Measurements from ENCODE around the gene FAR2. TPM values are rescaled to one million over a fixed set of nuclear protein-coding genes. Genes with fewer than 3 reads are reported as not detected.

The FAR2 gene
- total RNA-seq, 1 donor: 10.5 TPM

GRCh38 chr12:29230800-29231560, 81.9 kb downstream of the FAR2 start:
- Histone ChIP-seq H3K36me3 (ENCODE audit: insufficient read depth, low read length) (no peaks in the 10 kb centered on the region), H2AFZ (ENCODE audit: low read length) (no peak overlapping the region), H3K27me3 (ENCODE audit: insufficient read depth, low read length) (no peaks in the 10 kb centered on the region), H3K9me3 (ENCODE audit: low read depth, low read length) (no peaks in the 10 kb centered on the region), H3K27ac (ENCODE audit: low read depth, low read length) (no peak overlapping the region), H3K79me2 (ENCODE audit: insufficient read depth, low read length) (no peaks in the 10 kb centered on the region), H4K20me1 (ENCODE audit: insufficient read depth, low read length) (no peaks in the 10 kb centered on the region), H3K4me3 (ENCODE audit: insufficient read depth, low read length) (no peak overlapping the region), H3K4me1 (ENCODE audit: insufficient read depth, low read length) (peaks cover 6% of the 10 kb centered on the region), H3K4me2 (ENCODE audit: insufficient read depth, low read length) (no peak overlapping the region)
- TF ChIP-seq CTCF (IDR thresholded peaks at IDR 0.05; ENCODE audit: extremely low read depth, low read depth, low read length): no peak
- no peak for DNase-seq (ENCODE audit: insufficient read length, low spot score, missing footprints)

- Histone ChIP-seq H3K4me1 (ENCODE audit: insufficient read depth, low read length) (peaks cover 6% of the 10 kb centered on the region), H3K9me3 (ENCODE audit: low read depth, low read length) (no peaks in the 10 kb centered on the region), H3K4me2 (ENCODE audit: insufficient read depth, low read length) (no peak overlapping the region), H3K36me3 (ENCODE audit: insufficient read depth, low read length) (no peaks in the 10 kb centered on the region), H3K79me2 (ENCODE audit: insufficient read depth, low read length) (no peaks in the 10 kb centered on the region), H3K27me3 (ENCODE audit: insufficient read depth, low read length) (no peaks in the 10 kb centered on the region), H2AFZ (ENCODE audit: low read length) (no peak overlapping the region), H3K27ac (ENCODE audit: low read depth, low read length) (no peak overlapping the region), H4K20me1 (ENCODE audit: insufficient read depth, low read length) (no peaks in the 10 kb centered on the region), H3K4me3 (ENCODE audit: insufficient read depth, low read length) (no peak overlapping the region)
- DNase-seq (ENCODE audit: insufficient read length, low spot score, missing footprints): no peak
- no peak for TF ChIP-seq CTCF (IDR thresholded peaks at IDR 0.05; ENCODE audit: extremely low read depth, low read depth, low read length)
Measured at GRCh38 chr12:29232086-29232485, 83.0 kb downstream of the FAR2 start.

GRCh38 chr12:29234552-29234951, 85.5 kb downstream of the FAR2 start:
- Histone ChIP-seq H3K4me2 (ENCODE audit: insufficient read depth, low read length) (no peak overlapping the region), H3K4me1 (ENCODE audit: insufficient read depth, low read length) (peaks cover 8% of the 10 kb centered on the region), H3K9me3 (ENCODE audit: low read depth, low read length) (no peaks in the 10 kb centered on the region), H3K79me2 (ENCODE audit: insufficient read depth, low read length) (no peaks in the 10 kb centered on the region), H3K36me3 (ENCODE audit: insufficient read depth, low read length) (no peaks in the 10 kb centered on the region), H3K4me3 (ENCODE audit: insufficient read depth, low read length) (no peak overlapping the region), H4K20me1 (ENCODE audit: insufficient read depth, low read length) (no peaks in the 10 kb centered on the region), H2AFZ (ENCODE audit: low read length) (no peak overlapping the region), H3K27ac (ENCODE audit: low read depth, low read length) (no peak overlapping the region), H3K27me3 (ENCODE audit: insufficient read depth, low read length) (no peaks in the 10 kb centered on the region)
- DNase-seq (ENCODE audit: insufficient read length, low spot score, missing footprints): no peak
- no peak for TF ChIP-seq CTCF (IDR thresholded peaks at IDR 0.05; ENCODE audit: extremely low read depth, low read depth, low read length)

GRCh38 chr12:29234965-29235626, 86.0 kb downstream of the FAR2 start:
- H2AFZ ChIP-seq (ENCODE audit: low read length): no peak overlapping the region
- no peak overlapping the region for H3K4me2 ChIP-seq (ENCODE audit: insufficient read depth, low read length)
- H3K27me3 ChIP-seq (ENCODE audit: insufficient read depth, low read length): no peaks in the 10 kb centered on the region
- no peak overlapping the region for H3K4me3 ChIP-seq (ENCODE audit: insufficient read depth, low read length)
- no peaks in the 10 kb centered on the region for H3K79me2 ChIP-seq (ENCODE audit: insufficient read depth, low read length)
- peaks cover 8% of the 10 kb centered on the region for H3K4me1 ChIP-seq (ENCODE audit: insufficient read depth, low read length)
- H3K9me3 ChIP-seq (ENCODE audit: low read depth, low read length): no peaks in the 10 kb centered on the region
- H3K27ac ChIP-seq (ENCODE audit: low read depth, low read length): no peak overlapping the region
- no peaks in the 10 kb centered on the region for H3K36me3 ChIP-seq (ENCODE audit: insufficient read depth, low read length)
- DNase-seq (ENCODE audit: insufficient read length, low spot score, missing footprints): no peak
- no peaks in the 10 kb centered on the region for H4K20me1 ChIP-seq (ENCODE audit: insufficient read depth, low read length)
- TF ChIP-seq CTCF (IDR thresholded peaks at IDR 0.05; ENCODE audit: extremely low read depth, low read depth, low read length): no peak
